Measurements from ENCODE around the gene DEAF1.

DEAF1 gene

GRCh38 chr11:626475-627307 lies 68.3 kb downstream of the DEAF1 start, which contains the start of gene SCT:
SCT (minus strand) TSS chr11:627181; CDS start chr11:627143, 38 bp downstream.
- in situ Hi-C loops (cut with HindIII; ENCODE audit: low pct_unique_long_range_greater_than_20kb, low sequenced_read_pairs): no loop called here
- no peak for TF ChIP-seq JUND (IDR thresholded peaks at IDR 0.05; ENCODE audit: low read depth)
- no peak for DNase-seq (ENCODE audit: low read depth in 1 of 2, low spot score in 1 of 2)

DNA sequence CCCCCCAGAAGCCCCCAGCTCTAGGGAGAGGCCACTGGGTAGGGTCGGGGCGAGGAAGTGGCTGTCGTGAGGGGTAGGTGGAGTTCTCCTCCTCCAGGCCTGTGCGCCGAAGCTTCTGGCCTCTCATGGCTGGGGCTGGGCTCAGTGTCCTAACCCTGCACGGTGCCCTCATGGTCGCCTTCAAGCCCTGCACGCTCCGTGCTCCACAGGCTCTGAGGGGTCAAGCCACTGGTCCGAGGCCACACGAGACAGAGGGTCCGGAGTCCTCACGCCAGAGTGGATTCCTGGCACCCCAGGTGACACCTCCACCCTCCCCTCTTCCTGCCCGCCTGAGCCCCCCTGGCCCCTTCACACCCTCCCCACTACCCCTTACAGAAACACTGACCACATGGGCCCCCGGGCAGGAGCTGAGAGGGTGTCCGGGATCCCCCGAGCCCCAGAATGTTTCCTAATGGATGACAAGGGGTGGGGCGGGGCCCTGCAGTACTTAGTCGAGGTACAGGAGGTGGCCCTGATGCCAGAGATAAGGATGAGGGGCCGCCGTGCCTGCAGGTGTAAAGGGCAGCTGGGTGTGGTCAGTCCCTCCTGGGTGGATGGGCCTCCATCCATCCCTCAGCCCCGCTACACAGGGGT lies 69.3 kb downstream of the DEAF1 start:
- in situ Hi-C loops (cut with HindIII; ENCODE audit: low pct_unique_long_range_greater_than_20kb, low sequenced_read_pairs): no loop called here
- no peak for DNase-seq (ENCODE audit: low read depth in 1 of 2, low spot score in 1 of 2)
- no peak for TF ChIP-seq JUND (IDR thresholded peaks at IDR 0.05; ENCODE audit: low read depth)

- in situ Hi-C loops (cut with HindIII; ENCODE audit: low pct_unique_long_range_greater_than_20kb, low sequenced_read_pairs): no loop called here
- no peak for TF ChIP-seq JUND (IDR thresholded peaks at IDR 0.05; ENCODE audit: low read depth)
- no peak for DNase-seq (ENCODE audit: low read depth in 1 of 2, low spot score in 1 of 2)
Measured at GRCh38 chr11:624705-625635, 70.1 kb downstream of the DEAF1 start, which contains the start of gene CDHR5. CDHR5 (minus strand) TSS chr11:624955; CDS start chr11:624902, 53 bp downstream.

GRCh38 chr11:623999-624704 lies 70.9 kb downstream of the DEAF1 start:
- peak in 1 of 2 experiments; percentile 25 for DNase-seq (ENCODE audit: low read depth in 1 of 2, low spot score in 1 of 2)
- in situ Hi-C loops (cut with HindIII; ENCODE audit: low pct_unique_long_range_greater_than_20kb, low sequenced_read_pairs): no loop called here
- TF ChIP-seq JUND (IDR thresholded peaks at IDR 0.05; ENCODE audit: low read depth): no peak

DNA sequence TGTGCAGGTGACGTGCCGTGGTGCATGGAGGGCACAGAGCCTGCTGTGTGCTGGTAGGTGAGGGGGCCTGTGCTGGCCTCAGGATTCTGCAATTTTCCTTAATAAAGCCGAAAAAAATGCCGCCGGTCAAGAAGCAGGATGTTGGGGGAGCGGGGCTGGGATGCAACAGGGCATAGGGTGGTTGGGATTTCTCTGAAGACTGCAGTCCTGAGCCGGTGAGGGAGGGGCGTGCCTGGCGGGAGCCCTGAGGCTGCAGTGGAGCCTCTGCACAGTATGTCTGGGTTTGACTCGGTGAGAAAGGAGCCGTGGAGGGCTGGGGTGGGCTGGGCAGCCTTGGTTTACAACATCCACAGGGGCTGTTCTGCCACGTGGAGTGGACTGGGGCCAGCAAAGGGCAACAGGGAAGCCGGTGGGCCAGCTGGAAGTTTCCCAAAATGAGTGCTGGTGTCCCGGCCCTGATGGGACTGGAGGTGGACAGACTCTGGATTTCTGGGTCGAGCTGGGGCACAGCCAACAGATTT lies 71.6 kb downstream of the DEAF1 start:
- no peak for TF ChIP-seq JUND (IDR thresholded peaks at IDR 0.05; ENCODE audit: low read depth)
- in situ Hi-C loops (cut with HindIII; ENCODE audit: low pct_unique_long_range_greater_than_20kb, low sequenced_read_pairs): no loop called here
- DNase-seq (ENCODE audit: low read depth in 1 of 2, low spot score in 1 of 2): no peak

DNA sequence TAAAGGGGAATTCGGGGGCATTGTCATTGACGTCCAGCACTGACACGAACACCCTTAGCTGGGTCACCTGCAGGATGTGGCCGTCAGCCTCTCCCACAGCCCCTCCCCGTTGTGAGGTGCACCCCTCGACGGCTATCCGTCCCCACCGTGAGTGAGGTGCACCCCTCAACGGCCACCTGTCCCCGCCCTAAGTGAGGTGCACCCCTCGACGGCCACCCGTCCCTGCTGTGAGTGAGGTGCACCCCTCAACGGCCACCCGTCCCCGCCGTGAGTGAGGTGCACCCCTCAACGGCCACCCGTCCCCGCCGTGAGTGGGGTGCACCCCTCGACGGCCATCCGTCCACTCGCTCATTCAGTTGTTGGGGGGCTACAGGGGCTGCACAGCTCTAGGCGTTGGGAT lies 73.2 kb downstream of the DEAF1 start:
- DNase-seq (ENCODE audit: low read depth in 1 of 2, low spot score in 1 of 2): no peak
- no peak for TF ChIP-seq JUND (IDR thresholded peaks at IDR 0.05; ENCODE audit: low read depth)
- in situ Hi-C loops (cut with HindIII; ENCODE audit: low pct_unique_long_range_greater_than_20kb, low sequenced_read_pairs): no loop called here

- in situ Hi-C loops (cut with HindIII; ENCODE audit: low pct_unique_long_range_greater_than_20kb, low sequenced_read_pairs): no loop called here
- no peak for TF ChIP-seq JUND (IDR thresholded peaks at IDR 0.05; ENCODE audit: low read depth)
Measured at GRCh38 chr11:620935-621814, 73.8 kb downstream of the DEAF1 start.

GRCh38 chr11:620201-620600 lies 74.8 kb downstream of the DEAF1 start:
- no peak for TF ChIP-seq JUND (IDR thresholded peaks at IDR 0.05; ENCODE audit: low read depth)
- no peak for DNase-seq (ENCODE audit: low read depth in 1 of 2, low spot score in 1 of 2)
- in situ Hi-C loops (cut with HindIII; ENCODE audit: low pct_unique_long_range_greater_than_20kb, low sequenced_read_pairs): no loop called here

More at GRCh38 chr11:620935-621814, 73.8 kb downstream of the DEAF1 start:
- no peak for DNase-seq (ENCODE audit: low read depth in 1 of 2, low spot score in 1 of 2)

DNA sequence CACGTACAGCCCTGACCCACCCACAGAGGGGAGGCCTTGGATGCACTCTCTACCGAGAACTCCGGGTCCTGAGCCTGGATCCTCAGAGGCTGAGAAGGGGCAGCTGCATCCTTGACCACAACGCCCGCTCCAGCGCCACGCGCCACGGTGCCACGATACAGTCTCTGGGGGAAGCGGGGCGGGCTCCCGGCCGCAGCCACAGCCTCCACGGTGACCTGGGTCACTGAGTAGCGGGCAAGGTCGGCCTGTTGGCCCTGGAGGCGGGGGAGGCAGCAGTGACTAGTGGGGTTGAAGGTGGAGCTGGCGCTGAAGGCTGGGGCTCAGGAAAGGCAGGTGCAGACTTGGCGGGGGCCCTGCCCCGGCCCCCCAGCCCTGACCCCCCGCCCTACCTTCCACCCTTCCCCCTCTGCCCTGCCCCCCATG lies 75.4 kb downstream of the DEAF1 start:
- no peak for DNase-seq (ENCODE audit: low read depth in 1 of 2, low spot score in 1 of 2)
- in situ Hi-C loops (cut with HindIII; ENCODE audit: low pct_unique_long_range_greater_than_20kb, low sequenced_read_pairs): no loop called here
- no peak for TF ChIP-seq JUND (IDR thresholded peaks at IDR 0.05; ENCODE audit: low read depth)

DNA sequence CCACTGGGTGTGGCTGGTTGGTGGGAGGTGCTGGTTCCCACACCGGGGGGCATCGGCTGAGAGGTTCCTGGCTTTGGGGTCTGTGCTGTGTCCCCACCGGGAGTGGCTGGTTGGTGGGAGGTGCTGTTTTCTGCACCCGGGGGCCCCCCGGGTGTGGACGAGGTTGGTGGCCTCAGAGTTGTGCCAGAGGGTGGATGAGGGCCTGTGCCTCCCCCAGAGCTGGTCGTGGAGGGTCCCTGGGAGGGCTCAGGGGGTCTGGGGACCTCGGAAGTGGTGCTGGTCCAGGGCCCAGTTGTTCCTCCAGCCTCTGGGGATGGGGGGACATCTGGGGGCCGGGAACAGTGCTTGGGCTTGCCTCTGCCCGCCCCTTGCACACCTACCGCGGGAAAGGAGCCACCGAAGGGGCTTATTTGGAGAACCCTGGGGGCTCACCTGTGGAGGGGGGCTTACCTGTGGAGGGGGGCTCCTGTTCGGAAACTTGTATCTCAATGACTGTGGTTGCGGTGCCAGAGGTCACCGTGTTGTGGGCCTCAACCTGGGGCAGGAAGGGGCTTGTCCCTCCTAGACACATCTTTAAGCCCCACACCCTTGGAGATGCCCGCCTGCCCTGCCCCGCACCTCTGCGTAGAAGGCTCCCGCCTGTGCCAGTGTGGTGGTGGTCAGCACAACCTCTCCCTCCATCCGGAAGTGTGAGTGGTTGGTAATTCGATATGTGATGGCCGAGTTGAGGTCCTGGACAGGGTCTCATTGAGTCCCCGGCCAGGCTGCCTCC lies 76.0 kb downstream of the DEAF1 start:
- TF ChIP-seq JUND (IDR thresholded peaks at IDR 0.05; ENCODE audit: low read depth): no peak
- DNase-seq (ENCODE audit: low read depth in 1 of 2, low spot score in 1 of 2): no peak
- in situ Hi-C loops (cut with HindIII; ENCODE audit: low pct_unique_long_range_greater_than_20kb, low sequenced_read_pairs): no loop called here
